BLaER1 treated with 17β-estradiol and CSF1 and Interleukin-3, amounts not matched to agents 10 nM and 100 nM (cell line): ENCODE results near the gene PPP6R2.
"Not testable (repeated sequence)": the region's sequence is repeated elsewhere in the genome, so short reads cannot be mapped to it uniquely, and the experiment has no call there.

Source experiments
- H3K27ac ChIP-seq, 11 experiments: shearing (Covaris generic); formaldehyde crosslinking; 2 replicates each; pipeline ENCODE4 v1.8.1; 2022
- H3K27me3 ChIP-seq, 11 experiments: shearing (Covaris generic); formaldehyde crosslinking; 2 replicates each; pipeline ENCODE4 v1.8.1; 2022
- H3K36me3 ChIP-seq, 11 experiments: shearing (Covaris generic); formaldehyde crosslinking; 2 replicates each; pipeline ENCODE4 v1.8.1; 2022
- H3K4me1 ChIP-seq, 10 experiments: shearing (Covaris generic); formaldehyde crosslinking; 2 replicates each; pipeline ENCODE4 v1.8.1; 2022
- H3K4me2 ChIP-seq, 11 experiments: shearing (Covaris generic); formaldehyde crosslinking; 2 replicates each; pipeline ENCODE4 v1.8.1; 2022
- H3K4me3 ChIP-seq, 10 experiments: shearing (Covaris generic); formaldehyde crosslinking; 2 replicates each; pipeline ENCODE4 v1.8.1; 2022
- H3K9ac ChIP-seq, 11 experiments: shearing (Covaris generic); formaldehyde crosslinking; 2 replicates each; pipeline ENCODE4 v1.8.1; 2022
- H3K9me3 ChIP-seq, 11 experiments: shearing (Covaris generic); formaldehyde crosslinking; replicated peaks in 1 of 11; 2 replicates each; pipeline ENCODE4 v1.8.1; 2022
- H4K20me1 ChIP-seq, 11 experiments: shearing (Covaris generic); formaldehyde crosslinking; 2 replicates each; pipeline ENCODE4 v1.8.1; 2022
- Cebpa-rat ChIP-seq, 11 experiments: shearing (Covaris generic); IDR thresholded peaks; 2 replicates each; pipeline ENCODE4 v1.8.1; 2022

PPP6R2 gene

GRCh38 chr22:50422046-50422445 is 78.9 kb downstream of the PPP6R2 start:
- no peak overlapping the region for H3K9ac ChIP-seq
- no peak overlapping the region for H3K4me2 ChIP-seq
- no peaks in the 10 kb centered on the region for H3K9me3 ChIP-seq
- peaks cover 92 to 100% (median 94%) of the 10 kb centered on the region in 11 experiments for H3K36me3 ChIP-seq
- H3K27ac ChIP-seq = no peak overlapping the region
- no peak for TF ChIP-seq Cebpa-rat (IDR thresholded peaks at IDR 0.05)
- no peak overlapping the region for H3K4me3 ChIP-seq
- no peaks in the 10 kb centered on the region for H3K27me3 ChIP-seq
- peaks cover 0 to 56% (median 6%) of the 10 kb centered on the region in 11 experiments; a peak in 11 of 22 replicates for H4K20me1 ChIP-seq
- peaks cover 0 to 8% (median 0%) of the 10 kb centered on the region in 10 experiments; a peak in 3 of 20 replicates for H3K4me1 ChIP-seq

GRCh38 chr22:50422961-50423815 is 80.1 kb downstream of the PPP6R2 start:
- H3K4me2 ChIP-seq = no peak overlapping the region
- H4K20me1 ChIP-seq = peaks cover 0 to 47% (median under 1%) of the 10 kb centered on the region in 11 experiments; a peak in 10 of 22 replicates
- H3K4me3 ChIP-seq = no peak overlapping the region
- H3K27ac ChIP-seq = no peak overlapping the region
- H3K9ac ChIP-seq = no peak overlapping the region
- no peaks in the 10 kb centered on the region for H3K9me3 ChIP-seq
- H3K27me3 ChIP-seq = no peaks in the 10 kb centered on the region
- no peak for TF ChIP-seq Cebpa-rat (IDR thresholded peaks at IDR 0.05)
- H3K36me3 ChIP-seq = peaks cover 91 to 100% (median 93%) of the 10 kb centered on the region in 11 experiments
- H3K4me1 ChIP-seq = no peaks in the 10 kb centered on the region

GRCh38 chr22:50423956-50424355 is 80.8 kb downstream of the PPP6R2 start:
- Histone ChIP-seq H3K4me2 (no peak overlapping the region), H3K27ac (no peak overlapping the region), H3K36me3 (peaks cover 91 to 100% (median 93%) of the 10 kb centered on the region in 11 experiments), H4K20me1 (peaks cover 0 to 42% (median 4%) of the 10 kb centered on the region in 11 experiments; a peak in 10 of 22 replicates), H3K9ac (no peak overlapping the region), H3K4me3 (no peak overlapping the region), H3K4me1 (no peaks in the 10 kb centered on the region), H3K9me3 (no peaks in the 10 kb centered on the region), H3K27me3 (no peaks in the 10 kb centered on the region)
- no peak for TF ChIP-seq Cebpa-rat (IDR thresholded peaks at IDR 0.05)

GRCh38 chr22:50425179-50425916 is 82.2 kb downstream of the PPP6R2 start:
- Histone ChIP-seq H3K27ac (no peak overlapping the region), H4K20me1 (peaks cover 0 to 35% (median 9%) of the 10 kb centered on the region in 11 experiments; a peak in 10 of 22 replicates), H3K4me2 (no peak overlapping the region), H3K36me3 (peaks cover 91 to 100% (median 93%) of the 10 kb centered on the region in 11 experiments), H3K27me3 (no peaks in the 10 kb centered on the region), H3K4me3 (no peak overlapping the region), H3K4me1 (no peaks in the 10 kb centered on the region), H3K9ac (no peak overlapping the region), H3K9me3 (no peaks in the 10 kb centered on the region)
- TF ChIP-seq Cebpa-rat (IDR thresholded peaks at IDR 0.05) = no peak

- Histone ChIP-seq H3K4me1 (peaks cover 11 to 27% (median 26%) of the 10 kb centered on the region in 10 experiments; a peak in 19 of 20 replicates), H3K9ac (no peak overlapping the region), H3K4me2 (no peak overlapping the region), H4K20me1 (peaks cover 17 to 57% (median 41%) of the 10 kb centered on the region in 11 experiments; a peak in 21 of 22 replicates), H3K27ac (no peak overlapping the region), H3K36me3 (peaks cover 59 to 84% (median 69%) of the 10 kb centered on the region in 11 experiments), H3K27me3 (no peaks in the 10 kb centered on the region; a peak in 1 of 22 replicates), H3K9me3 (no peaks in the 10 kb centered on the region), H3K4me3 (no peak overlapping the region)
- no peak for TF ChIP-seq Cebpa-rat (IDR thresholded peaks at IDR 0.05)
Measured at GRCh38 chr22:50432131-50432876, 89.2 kb downstream of the PPP6R2 start.

- not testable (repeated sequence) for H3K27me3 ChIP-seq, H3K4me3 ChIP-seq, H3K27ac ChIP-seq, H3K4me2 ChIP-seq, H3K9me3 ChIP-seq, H3K9ac ChIP-seq
- Histone ChIP-seq H3K4me1 (peaks cover 11 to 34% (median 27%) of the 10 kb centered on the region in 10 experiments; a peak in 19 of 20 replicates), H4K20me1 (peaks cover 17 to 64% (median 45%) of the 10 kb centered on the region in 11 experiments; a peak in 21 of 22 replicates), H3K36me3 (peaks cover 60 to 84% (median 70%) of the 10 kb centered on the region in 11 experiments)
Measured at GRCh38 chr22:50432877-50433510, 89.9 kb downstream of the PPP6R2 start.

GRCh38 chr22:50434849-50435248 is 91.7 kb downstream of the PPP6R2 start:
- Histone ChIP-seq H3K36me3 (peaks cover 60 to 84% (median 70%) of the 10 kb centered on the region in 11 experiments), H3K4me1 (peaks cover 23 to 53% (median 39%) of the 10 kb centered on the region in 10 experiments), H3K9me3 (no peaks in the 10 kb centered on the region)

More at GRCh38 chr22:50434849-50435248, 91.7 kb downstream of the PPP6R2 start:
- Histone ChIP-seq H3K27me3 (no peaks in the 10 kb centered on the region; a peak in 1 of 22 replicates), H3K4me2 (peak overlapping the region; percentile 12 to 96 (median 81); a peak in 18 of 22 replicates), H3K9ac (peak overlapping the region in 3 of 11 experiments; percentile 67 to 70 (median 67); a peak in 2 of 22 replicates), H4K20me1 (peaks cover 17 to 80% (median 61%) of the 10 kb centered on the region in 11 experiments; a peak in 21 of 22 replicates), H3K27ac (peak overlapping the region in 4 of 11 experiments; percentile 28 to 71 (median 69); a peak in 4 of 22 replicates), H3K4me3 (no peak overlapping the region)
- TF ChIP-seq Cebpa-rat (IDR thresholded peaks at IDR 0.05) = no peak
